ENCODE results near the gene COL12A1. TPM values are rescaled to one million over a fixed set of nuclear protein-coding genes. Genes with fewer than 3 reads are reported as not detected.

COL12A1 gene
- total RNA-seq, 4 donors from 2014 or later = 14.2 to 45.1 (median 32.3) TPM

DNA sequence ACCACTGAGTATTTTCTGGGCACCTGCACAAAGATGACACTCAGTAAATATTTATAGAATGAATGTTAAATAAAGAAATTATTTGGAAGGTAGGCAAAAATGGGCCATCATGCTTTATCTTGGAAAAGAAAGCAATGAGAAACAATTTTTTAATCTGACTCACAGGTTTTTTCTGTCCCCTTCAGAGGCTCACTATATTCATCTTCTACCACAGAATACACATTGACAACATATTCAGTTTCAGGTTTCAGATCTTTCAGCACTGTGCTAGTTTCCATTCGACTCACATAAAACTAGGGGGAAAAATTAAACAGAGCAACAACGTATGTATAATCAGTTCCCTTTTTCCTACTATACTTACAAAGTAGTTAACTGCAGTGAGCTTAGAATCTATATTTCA, 58.3 kb downstream of the COL12A1 start:
- TF ChIP-seq POLR2AphosphoS5 (IDR thresholded peaks at IDR 0.05) (no peak), POLR2A (IDR thresholded peaks at IDR 0.05) (no peak), EP300 (IDR thresholded peaks at IDR 0.05; ENCODE audit: low read depth) (no peak)
- TF ChIP-seq, protein P1, sequence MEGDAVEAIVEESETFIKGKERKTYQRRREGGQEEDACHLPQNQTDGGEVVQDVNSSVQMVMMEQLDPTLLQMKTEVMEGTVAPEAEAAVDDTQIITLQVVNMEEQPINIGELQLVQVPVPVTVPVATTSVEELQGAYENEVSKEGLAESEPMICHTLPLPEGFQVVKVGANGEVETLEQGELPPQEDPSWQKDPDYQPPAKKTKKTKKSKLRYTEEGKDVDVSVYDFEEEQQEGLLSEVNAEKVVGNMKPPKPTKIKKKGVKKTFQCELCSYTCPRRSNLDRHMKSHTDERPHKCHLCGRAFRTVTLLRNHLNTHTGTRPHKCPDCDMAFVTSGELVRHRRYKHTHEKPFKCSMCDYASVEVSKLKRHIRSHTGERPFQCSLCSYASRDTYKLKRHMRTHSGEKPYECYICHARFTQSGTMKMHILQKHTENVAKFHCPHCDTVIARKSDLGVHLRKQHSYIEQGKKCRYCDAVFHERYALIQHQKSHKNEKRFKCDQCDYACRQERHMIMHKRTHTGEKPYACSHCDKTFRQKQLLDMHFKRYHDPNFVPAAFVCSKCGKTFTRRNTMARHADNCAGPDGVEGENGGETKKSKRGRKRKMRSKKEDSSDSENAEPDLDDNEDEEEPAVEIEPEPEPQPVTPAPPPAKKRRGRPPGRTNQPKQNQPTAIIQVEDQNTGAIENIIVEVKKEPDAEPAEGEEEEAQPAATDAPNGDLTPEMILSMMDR (IDR thresholded peaks at IDR 0.05) = no peak
- H3K4me1 ChIP-seq = no peaks in the 10 kb centered on the region
- H3K36me3 ChIP-seq = no peaks in the 10 kb centered on the region
- in situ Hi-C loops (cut with MboI; ENCODE audit: low pct_ligation_motif_present in 1 of 4, low pct_unique_long_range_greater_than_20kb in 1 of 4, low sequenced_read_pairs in 3 of 4) (no loop called here), intact Hi-C loops (cut with DNase I; ENCODE audit: low total_unique reads) (no loop called here)
- H3K4me3 ChIP-seq = no peak overlapping the region
- WGBS, 2 donors (ENCODE audit: low coverage in 1 of 2) = 72 to 83% methylated on average over 2 of the region's 2 CpGs
- H3K9me3 ChIP-seq = no peaks in the 10 kb centered on the region
- no peak for DNase-seq
- no peaks in the 10 kb centered on the region for H3K27me3 ChIP-seq
- H3K27ac ChIP-seq = no peak overlapping the region

GRCh38 chr6:75145976-75146375, 59.9 kb downstream of the COL12A1 start:
- TF ChIP-seq EP300 (IDR thresholded peaks at IDR 0.05; ENCODE audit: low read depth) = no peak
- TF ChIP-seq, protein P1 (IDR thresholded peaks at IDR 0.05) = no peak
- TF ChIP-seq POLR2AphosphoS5 (IDR thresholded peaks at IDR 0.05) = no peak
- TF ChIP-seq POLR2A (IDR thresholded peaks at IDR 0.05) = no peak
- Histone ChIP-seq H3K27me3 (no peaks in the 10 kb centered on the region), H3K36me3 (no peaks in the 10 kb centered on the region), H3K27ac (no peak overlapping the region), H3K9me3 (no peaks in the 10 kb centered on the region), H3K4me3 (no peak overlapping the region), H3K4me1 (no peaks in the 10 kb centered on the region)
- in situ Hi-C loops (cut with MboI; ENCODE audit: low pct_ligation_motif_present in 1 of 4, low pct_unique_long_range_greater_than_20kb in 1 of 4, low sequenced_read_pairs in 3 of 4) = no loop called here
- no peak for DNase-seq
- intact Hi-C loops (cut with DNase I; ENCODE audit: low total_unique reads) = no loop called here
- 47 to 100% methylated on average over 1 of the region's 1 CpG for WGBS, 2 donors (ENCODE audit: low coverage in 1 of 2)

DNA sequence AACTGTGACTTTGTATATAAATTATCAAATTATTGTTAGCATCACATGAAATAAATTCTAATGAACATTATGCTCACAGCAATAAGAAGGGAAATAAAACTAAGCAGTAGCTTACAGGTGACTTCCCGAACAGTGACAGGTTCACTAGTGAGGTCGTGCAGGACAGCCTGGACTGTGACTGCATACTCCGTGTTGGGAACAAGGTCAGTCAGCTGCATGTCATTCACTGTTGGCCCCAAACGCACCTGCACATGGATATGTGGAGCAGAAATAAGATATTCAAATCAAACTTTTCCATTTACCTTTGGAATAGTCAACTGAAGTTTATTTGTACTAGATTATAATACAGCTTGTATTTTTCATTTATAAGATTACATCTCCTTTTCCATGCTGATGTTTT, 60.6 kb downstream of the COL12A1 start:
- H3K4me3 ChIP-seq = no peak overlapping the region
- no peak overlapping the region for H3K27ac ChIP-seq
- WGBS, 2 donors (ENCODE audit: low coverage in 1 of 2) = 68 to 76% methylated on average over 4 of the region's 4 CpGs
- intact Hi-C loops (cut with DNase I; ENCODE audit: low total_unique reads) (no loop called here), in situ Hi-C loops (cut with MboI; ENCODE audit: low pct_ligation_motif_present in 1 of 4, low pct_unique_long_range_greater_than_20kb in 1 of 4, low sequenced_read_pairs in 3 of 4) (no loop called here)
- H3K4me1 ChIP-seq = no peaks in the 10 kb centered on the region
- no peaks in the 10 kb centered on the region for H3K36me3 ChIP-seq
- no peak for DNase-seq
- no peak for TF ChIP-seq POLR2A (IDR thresholded peaks at IDR 0.05)
- no peak for TF ChIP-seq POLR2AphosphoS5 (IDR thresholded peaks at IDR 0.05)
- TF ChIP-seq, protein P1 (IDR thresholded peaks at IDR 0.05) = no peak
- TF ChIP-seq EP300 (IDR thresholded peaks at IDR 0.05; ENCODE audit: low read depth) = no peak
- H3K27me3 ChIP-seq = no peaks in the 10 kb centered on the region
- H3K9me3 ChIP-seq = no peaks in the 10 kb centered on the region

- intact Hi-C loops (cut with DNase I; ENCODE audit: low total_unique reads) = no loop called here
- no peaks in the 10 kb centered on the region for H3K36me3 ChIP-seq
- in situ Hi-C loops (cut with MboI; ENCODE audit: low pct_ligation_motif_present in 1 of 4, low pct_unique_long_range_greater_than_20kb in 1 of 4, low sequenced_read_pairs in 3 of 4) = no loop called here
Measured at GRCh38 chr6:75144386-75144785, 61.5 kb downstream of the COL12A1 start.

More at GRCh38 chr6:75144386-75144785, 61.5 kb downstream of the COL12A1 start:
- Histone ChIP-seq H3K4me1 (no peaks in the 10 kb centered on the region), H3K9me3 (no peaks in the 10 kb centered on the region), H3K4me3 (no peak overlapping the region), H3K27ac (no peak overlapping the region), H3K27me3 (no peaks in the 10 kb centered on the region)
- DNase-seq = no peak
- 88 to 100% methylated on average over 1 of the region's 1 CpG for WGBS, 2 donors (ENCODE audit: low coverage in 1 of 2)
- TF ChIP-seq POLR2A (IDR thresholded peaks at IDR 0.05) (no peak), EP300 (IDR thresholded peaks at IDR 0.05; ENCODE audit: low read depth) (no peak), POLR2AphosphoS5 (IDR thresholded peaks at IDR 0.05) (no peak)
- TF ChIP-seq, protein P1 (IDR thresholded peaks at IDR 0.05) = no peak

All from transverse colon (tissue), 4 donors.